K562 (cell line): Measurements from ENCODE around the gene LY6G6C. TPM values are rescaled to one million over a fixed set of nuclear protein-coding genes. Genes with fewer than 3 reads are reported as not detected.

ENCODE experiments used
- ARID2 ChIP-seq: fragments of 450-650 bp; IDR thresholded peaks from 2 replicates; pipeline ENCODE4 v1.6.1; 2017; ENCODE audit warnings: antibody characterized with exemption, mild to moderate bottlenecking
- BACH1 ChIP-seq: fragments of 200-800 bp; sonication (Bioruptor generic); IDR thresholded peaks from 2 replicates; pipeline ENCODE4 v1.6.1; 2016; ENCODE audit warnings: missing genetic modification characterization, missing compliant biosample characterization
- CBX1 ChIP-seq: sonication (generic); IDR thresholded peaks from 2 replicates; pipeline ENCODE4 v1.6.1; 2016; ENCODE audit warnings: antibody characterized with exemption, low read depth, mild to moderate bottlenecking
- CHD2 ChIP-seq: IDR thresholded peaks from 2 replicates; pipeline ENCODE4 v1.6.1; 2011; ENCODE audit warnings: low read depth, low read length
- CHD4 ChIP-seq: fragments of 200-600 bp; sonication (generic); IDR thresholded peaks from 3 replicates; pipeline ENCODE4 v1.6.1; 2012; ENCODE audit warnings: low read depth, mild to moderate bottlenecking, mixed read lengths, low read length, inconsistent platforms; ENCODE audit not compliant: insufficient read depth, insufficient replicate concordance, poor library complexity, severe bottlenecking
- DACH1 ChIP-seq: fragments of 450-650 bp; IDR thresholded peaks from 2 replicates; pipeline ENCODE4 v1.6.1; 2018; ENCODE audit not compliant: partially characterized antibody
- DIDO1 ChIP-seq: fragments of 450-650 bp; IDR thresholded peaks from 2 replicates; pipeline ENCODE4 v1.6.1; 2016; ENCODE audit warnings: low read depth, missing biosample characterization, missing genetic modification characterization
- DNMT1 ChIP-seq: fragments of 450-650 bp; IDR thresholded peaks from 2 replicates; pipeline ENCODE4 v1.6.1; 2016; ENCODE audit warnings: antibody characterized with exemption, mild to moderate bottlenecking
- EHMT2 ChIP-seq: fragments of 450-650 bp; IDR thresholded peaks from 2 replicates; pipeline ENCODE4 v1.6.1; 2018; ENCODE audit warnings: antibody characterized with exemption
- ELF4 ChIP-seq: fragments of 450-650 bp; formaldehyde crosslinking; IDR thresholded peaks from 2 replicates; pipeline ENCODE4 v1.4.0; 2022; ENCODE audit warnings: missing genetic modification characterization
- GATAD2A ChIP-seq: fragments of 450-650 bp; IDR thresholded peaks from 2 replicates; pipeline ENCODE4 v1.6.1; 2017
- MTA1 ChIP-seq: fragments of 450-650 bp; IDR thresholded peaks from 2 replicates; pipeline ENCODE4 v1.6.1; 2017; ENCODE audit warnings: borderline replicate concordance
- MTA2 ChIP-seq: fragments of 450-650 bp; IDR thresholded peaks from 2 replicates; pipeline ENCODE4 v1.6.1; 2016; ENCODE audit warnings: low read depth
- MXI1 ChIP-seq: IDR thresholded peaks from 2 replicates; pipeline ENCODE4 v1.6.1; 2011; ENCODE audit warnings: low read depth, mild to moderate bottlenecking, improper control_type of control experiment, low read length
- NBN ChIP-seq: fragments of 450-650 bp; IDR thresholded peaks from 2 replicates; pipeline ENCODE4 v1.6.1; 2016; ENCODE audit warnings: low read depth, mild to moderate bottlenecking
- NFE2L1 ChIP-seq: fragments of 450-650 bp; IDR thresholded peaks from 2 replicates; pipeline ENCODE4 v1.6.1; 2016; ENCODE audit warnings: missing genetic modification characterization, low read depth, mild to moderate bottlenecking, missing compliant biosample characterization, moderate library complexity, borderline replicate concordance
- NR2F6 ChIP-seq: fragments of 450-650 bp; formaldehyde crosslinking; IDR thresholded peaks from 2 replicates; pipeline ENCODE4 v1.4.0; 2020; ENCODE audit warnings: mild to moderate bottlenecking
- NUFIP1 ChIP-seq: fragments of 450-650 bp; IDR thresholded peaks from 2 replicates; pipeline ENCODE4 v1.6.1; 2018; ENCODE audit not compliant: partially characterized antibody
- PML ChIP-seq: IDR thresholded peaks from 2 replicates; pipeline ENCODE4 v1.6.1; 2012; ENCODE audit warnings: low read length, inconsistent platforms
- PTBP1 ChIP-seq: fragments of 200-400 bp; formaldehyde crosslinking; IDR thresholded peaks from 2 replicates; pipeline ENCODE4 v1.6.1; 2017; ENCODE audit warnings: low read depth, low read length
- RNF219 ChIP-seq: fragments of 250-450 bp; sonication (Bioruptor Pico); IDR thresholded peaks from 2 replicates; pipeline ENCODE4 v1.5.0; 2022; ENCODE audit warnings: mild to moderate bottlenecking
- SOX6 ChIP-seq: fragments of 450-650 bp; IDR thresholded peaks from 2 replicates; pipeline ENCODE4 v1.6.1; 2014; ENCODE audit warnings: mild to moderate bottlenecking
- SREBF1 ChIP-seq: fragments of 150-350 bp; IDR thresholded peaks from 2 replicates; pipeline ENCODE4 v1.6.1; 2014; ENCODE audit warnings: antibody characterized with exemption, low read depth, low read length, borderline replicate concordance
- SRSF3 ChIP-seq: fragments of 200-400 bp; formaldehyde crosslinking; IDR thresholded peaks from 2 replicates; pipeline ENCODE4 v1.6.1; 2016; ENCODE audit warnings: mild to moderate bottlenecking, low read length, moderate library complexity; ENCODE audit not compliant: insufficient read depth
- TAF1 ChIP-seq: IDR thresholded peaks from 2 replicates; pipeline ENCODE4 v1.6.1; 2011; ENCODE audit warnings: mild to moderate bottlenecking, low read length, moderate library complexity; ENCODE audit not compliant: insufficient read depth, control insufficient read depth, severe bottlenecking; ENCODE audit errors: extremely low read depth
- TSHZ1 ChIP-seq: fragments of 250-450 bp; sonication (Bioruptor Pico); IDR thresholded peaks from 2 replicates; pipeline ENCODE4 v1.4.0; 2020; ENCODE audit warnings: mild to moderate bottlenecking, moderate library complexity
- ZNF24 ChIP-seq: fragments of 450-650 bp; IDR thresholded peaks from 2 replicates; pipeline ENCODE4 v1.6.1; 2016
- ZNF76 ChIP-seq: fragments of 250-450 bp; sonication (Bioruptor Pico); IDR thresholded peaks from 2 replicates; pipeline ENCODE4 v1.4.0; 2020; ENCODE audit warnings: mild to moderate bottlenecking, moderate library complexity, borderline replicate concordance
- polyA plus RNA-seq, 8 experiments: library from polyadenylated mRNA; depleted of rRNA in 4 of 8; stranded (reverse) in 5 of 8; unstranded in 3 of 8; fragments of >200 nt; fragmentation: Nextera tagmentation in 2 of 8; fragmentation: Illumina TruSeq in 1 of 8; extraction: Ambion mirVana in 2 of 8; extraction: Trizol in 1 of 8; gene quantifications; 2 replicates each; pipeline versions ENCODE4 v1.2.1 to v1.2.3, GENCODE V29; 2011 to 2014; ENCODE audit warnings: inconsistent platforms in 1 of 8, missing spikeins in 1 of 8
- total RNA-seq, 7 experiments: library from RNA; depleted of rRNA in 6 of 7; stranded (reverse); fragments of >200 nt in 6 of 7; fragmentation: Illumina TruSeq in 2 of 7; extraction: Trizol in 2 of 7; gene quantifications; 2 replicates each; pipeline versions ENCODE4 v1.2.1 to v1.2.3, GENCODE V29; 2011 to 2021; ENCODE audit warnings: low replicate concordance in 1 of 7

The LY6G6C gene
- total and polyA plus RNA-seq, 9 of the 15 experiments (the other 6 are each of a cell fraction or from before 2014, with no cell fraction given), result 0.06 to 0.20 TPM; not detected in 7

- no peak for TF ChIP-seq SOX6
- no peak for TF ChIP-seq PTBP1
- no peak; the same call in 1 of the 2 replicates for TF ChIP-seq GATAD2A
- 0 out of 2 replicates have a peak, but pooled peaks have one; percentile 10 for TF ChIP-seq ARID2
- no peak for TF ChIP-seq DNMT1
- TF ChIP-seq DIDO1 (tag), result no peak
- no peak for TF ChIP-seq BACH1 (tag)
- peak; percentile 60 for TF ChIP-seq MTA2
- no peak for TF ChIP-seq RNF219 (CRISPR knock-in tag)
- no peak for TF ChIP-seq NUFIP1
- TF ChIP-seq ELF4 (CRISPR knock-in tag), result peak; percentile 81; the same call in 1 of the 2 replicates
- TF ChIP-seq MXI1, result no peak
- TF ChIP-seq ZNF24, result 0 out of 2 replicates have a peak, but pooled peaks have one; percentile 14
- no peak for TF ChIP-seq NR2F6
- TF ChIP-seq CHD4, result no peak
- 0 out of 2 replicates have a peak, but pooled peaks have one; percentile 46 for TF ChIP-seq EHMT2
- TF ChIP-seq MTA1, result no peak
- no peak for TF ChIP-seq ZNF76 (CRISPR knock-in tag)
- no peak for TF ChIP-seq SREBF1
- TF ChIP-seq CHD2, result no peak
- no peak for TF ChIP-seq NBN
- TF ChIP-seq TSHZ1, result no peak
- TF ChIP-seq NFE2L1 (tag), result no peak
- TF ChIP-seq DACH1, result no peak
- no peak for TF ChIP-seq CBX1
- no peak for TF ChIP-seq SRSF3
- peak; percentile 1 for TF ChIP-seq TAF1
- TF ChIP-seq PML, result no peak
Measured at GRCh38 chr6:31686483-31686882, 35.1 kb downstream of the LY6G6C start (continued).
